Spinal cord (tissue), 10 donors: Measurements from ENCODE around the gene SNX15. TPM values are rescaled to one million over a fixed set of nuclear protein-coding genes. Genes with fewer than 3 reads are reported as not detected.

Source experiments
- DNase-seq, 6 donors: peaks; one replicate each; pipeline versions ENCODE4 v3.0.0 to v3.0.0-alpha.2; 2013 to 2015; ENCODE audit warnings: low spot score in 6 of 6, low read depth in 4 of 6
- H3K27ac ChIP-seq: one replicate; pipeline ENCODE4 v1.5.1; 2013; ENCODE audit warnings: low read depth, low read length, control low read depth
- H3K27me3 ChIP-seq: one replicate; pipeline ENCODE4 v1.6.1; 2013; ENCODE audit warnings: low read length; ENCODE audit not compliant: control insufficient read depth, insufficient read depth
- H3K36me3 ChIP-seq: one replicate; pipeline ENCODE4 v1.6.1; 2013; ENCODE audit warnings: low read length; ENCODE audit not compliant: control insufficient read depth, insufficient read depth
- H3K4me1 ChIP-seq: one replicate; pipeline ENCODE4 v1.6.1; 2013; ENCODE audit warnings: low read length; ENCODE audit not compliant: control insufficient read depth, insufficient read depth
- H3K4me3 ChIP-seq: one replicate; pipeline ENCODE4 v1.5.1; 2013; ENCODE audit warnings: low read depth, low read length, control low read depth
- H3K9me3 ChIP-seq: one replicate; pipeline ENCODE4 v1.6.1; 2013; ENCODE audit warnings: low read length; ENCODE audit not compliant: control insufficient read depth, insufficient read depth
- WGBS: methylation state at CpG from one replicate; pipeline ENCODE4 v1.1.5; 2013; ENCODE audit warnings: missing lambda C conversion rate; ENCODE audit not compliant: insufficient coverage; 5-methylcytosine and 5-hydroxymethylcytosine counted together
- polyA plus RNA-seq, 2 donors: library from polyadenylated mRNA; unstranded; fragments of 120-200 nt; gene quantifications; one replicate each; pipeline ENCODE4 v1.2.1, GENCODE V29; 2013; ENCODE audit not compliant: insufficient read length in 2 of 2
- total RNA-seq, 2 donors: library from RNA; depleted of rRNA in 1 of 2; stranded (reverse); fragments of 120-200 nt in 1 of 2; fragments of >200 nt in 1 of 2; gene quantifications; one replicate each; pipeline versions ENCODE4 v1.2.3 to v1.2.4, GENCODE V29; 2013 to 2014
- donor health status: healthy.

SNX15 gene
- total and polyA plus RNA-seq, 4 donors: 14.4 to 32.4 (median 28.2) TPM

GRCh38 chr11:65071907-65072630 lies 44.8 kb downstream of the SNX15 start:
- 71% methylated on average over 3 of the region's 4 CpGs for WGBS
- H3K4me3 ChIP-seq: no peak overlapping the region
- H3K9me3 ChIP-seq: no peaks in the 10 kb centered on the region
- no peak overlapping the region for H3K27ac ChIP-seq
- DNase-seq: no peak
- no peaks in the 10 kb centered on the region for H3K27me3 ChIP-seq
- no peaks in the 10 kb centered on the region for H3K36me3 ChIP-seq
- no peaks in the 10 kb centered on the region for H3K4me1 ChIP-seq

DNA sequence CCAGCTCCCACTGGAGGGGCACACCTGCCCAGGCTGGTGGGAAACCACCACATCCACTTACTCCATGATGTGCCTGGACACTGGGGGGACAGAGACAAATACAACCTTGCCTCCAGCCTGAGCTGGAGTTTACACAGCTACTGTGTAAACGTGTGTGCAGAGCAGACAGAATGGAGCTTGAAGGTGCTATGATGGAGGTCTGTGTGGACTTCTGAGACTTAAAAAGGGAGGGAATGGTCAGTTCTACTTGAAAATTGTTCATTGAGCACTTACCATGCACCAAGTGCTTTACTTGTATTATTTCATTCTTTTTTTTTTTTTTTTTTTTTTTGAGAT lies 45.4 kb downstream of the SNX15 start:
- no peak overlapping the region for H3K4me3 ChIP-seq
- DNase-seq: no peak
- WGBS: no CpG with 5 or more reads among the region's 1 CpG
- peaks cover 1% of the 10 kb centered on the region for H3K36me3 ChIP-seq
- no peak overlapping the region for H3K27ac ChIP-seq
- H3K4me1 ChIP-seq: no peaks in the 10 kb centered on the region
- H3K27me3 ChIP-seq: no peaks in the 10 kb centered on the region
- no peaks in the 10 kb centered on the region for H3K9me3 ChIP-seq

GRCh38 chr11:65077451-65077850 lies 50.2 kb downstream of the SNX15 start:
- Histone ChIP-seq H3K4me1 (peaks cover 2% of the 10 kb centered on the region), H3K4me3 (no peak overlapping the region), H3K27ac (no peak overlapping the region), H3K9me3 (no peaks in the 10 kb centered on the region), H3K36me3 (peaks cover 14% of the 10 kb centered on the region), H3K27me3 (no peaks in the 10 kb centered on the region)
- 83% methylated on average over 4 of the region's 4 CpGs for WGBS
- DNase-seq: no peak

DNA sequence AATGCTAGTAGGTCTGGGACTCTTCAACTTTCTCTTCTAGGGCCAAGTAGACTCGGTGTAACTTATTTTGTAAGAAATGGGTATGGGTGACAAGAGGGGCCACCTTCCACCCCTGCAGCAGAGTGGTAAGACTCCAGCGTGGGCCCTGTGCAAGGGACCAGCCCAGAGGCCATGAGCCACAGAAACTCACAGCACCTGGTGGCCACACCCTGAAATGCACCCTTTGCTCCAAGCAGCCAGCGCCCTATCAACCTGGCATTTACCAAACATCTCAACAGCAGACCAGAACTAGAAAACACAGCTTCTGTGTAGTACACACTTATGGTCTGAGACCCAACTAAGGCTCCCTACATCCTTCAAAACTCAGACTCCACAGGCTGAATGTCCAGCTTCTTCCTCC lies 50.9 kb downstream of the SNX15 start:
- WGBS: 74% methylated on average over 3 of the region's 3 CpGs
- Histone ChIP-seq H3K9me3 (no peaks in the 10 kb centered on the region), H3K27me3 (no peaks in the 10 kb centered on the region), H3K36me3 (peaks cover 14% of the 10 kb centered on the region), H3K4me1 (peaks cover 6% of the 10 kb centered on the region), H3K27ac (no peak overlapping the region), H3K4me3 (no peak overlapping the region)
- DNase-seq: no peak

DNA sequence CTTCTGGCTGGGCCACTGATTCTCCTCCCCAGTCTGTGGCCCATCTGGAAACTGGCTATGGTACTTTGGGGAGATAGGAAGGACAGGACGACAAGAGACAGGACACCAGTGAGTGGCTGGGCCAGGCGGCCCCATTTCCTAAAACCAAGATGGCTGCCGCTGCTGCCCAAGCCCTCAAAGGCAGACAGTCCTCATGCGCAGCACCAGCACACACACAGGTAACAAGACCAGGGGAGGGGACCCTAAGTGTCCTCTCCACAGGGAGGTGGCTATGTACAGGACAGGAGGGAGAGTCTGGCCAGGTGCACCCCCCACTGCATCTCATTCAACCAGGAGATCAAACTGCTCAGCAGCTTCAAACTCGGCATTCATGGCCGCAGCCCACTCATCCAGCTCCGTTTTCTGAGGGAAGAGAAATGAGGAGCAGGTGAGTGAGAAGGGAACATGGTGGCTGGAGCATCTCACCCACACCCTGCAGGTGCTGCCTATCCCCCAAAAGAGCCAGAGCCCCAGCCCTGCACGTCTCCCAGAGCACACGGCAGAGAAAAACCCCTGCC lies 51.6 kb downstream of the SNX15 start:
- H3K27ac ChIP-seq: no peak overlapping the region

DNA sequence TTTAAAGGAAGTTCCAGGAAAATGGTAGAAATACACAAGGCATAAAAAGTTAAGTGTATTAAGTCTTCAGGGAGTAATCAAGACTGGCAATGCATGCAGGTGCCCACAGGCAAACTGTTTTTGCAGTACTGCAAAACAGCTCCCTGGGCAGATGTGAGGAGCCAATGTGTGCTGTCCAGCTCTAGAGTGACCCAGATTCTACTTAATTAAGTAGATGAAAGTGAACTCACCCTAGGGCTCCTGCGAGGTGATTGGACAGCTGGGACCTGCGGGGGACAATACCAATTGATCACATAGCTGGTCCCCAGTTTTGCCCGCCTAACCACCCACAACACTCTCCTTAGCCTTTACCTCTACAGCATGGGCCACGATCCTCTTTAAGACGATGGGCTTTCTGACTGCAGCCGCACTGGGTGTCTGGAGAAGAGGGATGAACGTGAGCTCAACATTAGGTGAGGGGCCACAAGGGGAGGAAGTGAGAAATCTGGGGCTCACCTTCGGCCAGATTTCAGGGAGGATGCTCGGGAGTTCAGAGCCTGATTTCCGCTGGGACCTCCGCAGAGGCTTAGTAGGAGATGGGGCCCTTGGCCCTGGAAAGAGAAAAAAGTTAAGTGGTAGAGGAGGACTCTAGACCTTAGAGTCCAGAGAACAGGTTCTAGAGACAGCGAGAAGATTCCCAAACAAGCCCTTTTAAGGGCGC lies 56.0 kb downstream of the SNX15 start:
- DNase-seq: no peak
- 0% methylated on average over 9 of the region's 13 CpGs for WGBS
- Histone ChIP-seq H3K27me3 (no peaks in the 10 kb centered on the region), H3K4me3 (peak overlapping the region; percentile 85), H3K27ac (peak overlapping the region; percentile 98), H3K4me1 (peaks cover 24% of the 10 kb centered on the region), H3K36me3 (peaks cover 38% of the 10 kb centered on the region), H3K9me3 (no peaks in the 10 kb centered on the region)

More for the DNA sequence above, 51.6 kb downstream of the SNX15 start:
- H3K36me3 ChIP-seq: peaks cover 14% of the 10 kb centered on the region
- 100% methylated on average over 2 of the region's 9 CpGs for WGBS
- peaks cover 13% of the 10 kb centered on the region for H3K4me1 ChIP-seq
- no peaks in the 10 kb centered on the region for H3K27me3 ChIP-seq
- H3K9me3 ChIP-seq: no peaks in the 10 kb centered on the region
- H3K4me3 ChIP-seq: no peak overlapping the region
- DNase-seq: no peak

DNA sequence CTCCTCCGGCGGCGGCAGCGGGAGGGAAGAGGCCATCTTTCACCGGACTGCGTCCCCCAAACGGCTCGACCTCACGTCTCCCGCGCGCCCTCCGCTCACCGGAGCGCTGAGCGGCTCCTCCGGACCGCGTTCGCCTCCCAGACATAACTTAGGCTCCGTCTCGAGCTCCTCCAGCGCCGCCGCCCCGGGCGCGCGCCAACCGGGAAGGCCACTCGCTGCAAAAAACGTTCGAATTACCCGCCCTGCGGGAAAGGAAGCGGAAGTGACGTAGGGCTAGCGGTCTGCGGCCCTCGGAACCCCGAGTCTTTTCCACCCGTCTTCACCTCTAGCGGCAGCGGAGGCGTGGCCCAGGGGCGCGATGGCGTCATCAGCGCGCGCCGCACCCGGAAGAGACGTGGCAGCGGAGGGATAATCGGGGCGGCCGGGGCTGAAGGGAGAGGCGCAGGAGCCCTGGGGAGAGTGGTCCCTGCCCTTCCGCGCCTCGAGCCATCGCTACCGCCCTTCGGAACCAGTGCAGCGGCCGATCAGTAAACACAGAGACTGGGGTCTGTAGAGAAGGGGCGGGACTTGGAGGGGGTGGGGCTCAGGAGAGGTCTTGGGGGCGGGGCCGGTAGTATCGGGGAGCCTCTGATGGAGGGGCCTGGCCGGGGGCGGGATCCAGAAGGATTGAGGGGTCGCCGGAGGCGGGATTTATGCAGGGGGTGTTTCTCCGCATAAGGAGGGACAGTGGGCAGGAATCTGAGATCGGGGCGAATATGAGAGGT lies 56.8 kb downstream of the SNX15 start, which contains the start of the genes CDCA5 and ZFPL1:
Gene CDCA5 (minus strand): TSS at position 207 of the 764 bp plus-strand sequence. CDS start 62 bp downstream, at position 145.
Gene ZFPL1 (plus strand): TSS at position 389 of the 764 bp plus-strand sequence. CDS start 477 bp downstream, outside the sequence.
- H3K9me3 ChIP-seq: no peaks in the 10 kb centered on the region
- WGBS: under 1% methylated on average over 77 of the region's 79 CpGs
- H3K4me3 ChIP-seq: peak within 1 kb of the TSS; percentile 85
- peak; percentile 85 to 99 (median 93) for DNase-seq
- H3K27ac ChIP-seq: peak within 1 kb of the TSS; percentile 98
- peaks cover 24% of the 10 kb centered on the region for H3K4me1 ChIP-seq
- peaks cover 39% of the 10 kb centered on the region for H3K36me3 ChIP-seq
- H3K27me3 ChIP-seq: no peaks in the 10 kb centered on the region

GRCh38 chr11:65084598-65085375 lies 57.5 kb downstream of the SNX15 start:
- peaks cover 24% of the 10 kb centered on the region for H3K4me1 ChIP-seq
- H3K27ac ChIP-seq: peak overlapping the region; percentile 98
- no peaks in the 10 kb centered on the region for H3K9me3 ChIP-seq
- peaks cover 41% of the 10 kb centered on the region for H3K36me3 ChIP-seq
- peak overlapping the region; percentile 85 for H3K4me3 ChIP-seq
- 46% methylated on average over 18 of the region's 23 CpGs for WGBS
- H3K27me3 ChIP-seq: no peaks in the 10 kb centered on the region
- no peak for DNase-seq

DNA sequence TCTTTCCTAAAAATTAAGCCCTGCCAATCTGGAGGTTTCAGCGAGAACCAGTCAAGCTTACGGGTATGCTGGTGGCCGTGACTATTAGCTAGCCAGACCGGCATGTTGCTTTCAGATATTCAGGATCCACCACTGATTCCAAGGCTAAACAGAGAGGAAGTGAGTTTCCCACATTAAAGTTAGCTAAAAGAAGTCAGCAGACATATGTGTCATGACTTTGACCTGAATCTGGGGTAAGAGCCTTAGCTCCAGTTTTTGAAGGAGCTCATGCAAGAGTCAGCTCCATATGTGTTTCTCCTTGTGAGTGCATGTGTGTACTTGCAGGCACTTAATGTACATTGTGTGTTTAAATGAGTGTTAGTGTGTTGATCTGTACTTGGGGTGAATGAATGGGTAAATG lies 58.2 kb downstream of the SNX15 start:
- no peak overlapping the region for H3K27ac ChIP-seq
- no peak overlapping the region for H3K4me3 ChIP-seq
- H3K4me1 ChIP-seq: peaks cover 24% of the 10 kb centered on the region
- peaks cover 45% of the 10 kb centered on the region for H3K36me3 ChIP-seq
- no peaks in the 10 kb centered on the region for H3K9me3 ChIP-seq
- no peaks in the 10 kb centered on the region for H3K27me3 ChIP-seq
- no peak for DNase-seq
- WGBS: 96% methylated on average over 4 of the region's 4 CpGs
